T-helper 2 cell treated with Interferon-gamma antibody and Interleukin-4, amounts not matched to agents 5 μg/mL and 100 μg/mL, for 36 hours (primary cell): Measurements from ENCODE around the gene AKR1A1.
A peak's percentile ranks its signal among the peaks of the same experiment; 100 is the strongest.

Experiments
- DNase-seq: peaks from one replicate; pipeline ENCODE4 v3.0.0; 2021; ENCODE audit warnings: low spot score
- H3K27ac Mint-ChIP-seq: one replicate; pipeline ENCODE4 v1.8.0; 2021; ENCODE audit warnings: mild to moderate bottlenecking, mixed read lengths
- H3K27me3 Mint-ChIP-seq: one replicate; pipeline ENCODE4 v1.8.0; 2021; ENCODE audit warnings: low read depth, mixed read lengths
- H3K36me3 Mint-ChIP-seq: one replicate; pipeline ENCODE4 v1.8.0; 2021; ENCODE audit warnings: low read depth, mixed read lengths
- H3K4me1 Mint-ChIP-seq: one replicate; pipeline ENCODE4 v1.8.0; 2021; ENCODE audit warnings: low read depth, mixed read lengths
- H3K4me3 Mint-ChIP-seq: one replicate; pipeline ENCODE4 v1.8.0; 2022; ENCODE audit warnings: mild to moderate bottlenecking, moderate library complexity, mixed read lengths
- H3K9me3 Mint-ChIP-seq: one replicate; pipeline ENCODE4 v1.8.0; 2021; ENCODE audit warnings: mixed read lengths

The AKR1A1 gene

DNA sequence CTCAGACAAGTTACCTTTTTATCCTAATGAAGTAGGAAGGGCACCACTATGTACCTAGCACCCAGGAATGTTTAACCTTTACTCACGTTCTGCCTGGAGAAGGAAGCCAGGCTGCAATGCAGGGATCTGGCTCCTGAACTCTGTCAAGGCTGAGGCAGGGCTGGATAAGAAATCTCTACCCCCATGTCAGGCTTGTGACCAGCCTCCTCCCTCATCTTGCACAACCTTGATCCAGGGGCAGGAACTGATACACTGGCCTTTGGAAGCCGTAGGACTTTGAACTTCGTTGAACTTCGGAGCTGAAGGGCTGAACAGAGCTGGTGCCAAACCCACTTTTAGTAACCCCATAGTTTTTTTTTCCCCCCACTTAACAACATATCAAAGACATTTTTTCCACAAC is 8.0 kb upstream of the AKR1A1 start:
- Mint-ChIP-seq H3K36me3 (no peaks in the 10 kb centered on the region), H3K27me3 (peaks cover 2% of the 10 kb centered on the region), H3K4me3 (no peak overlapping the region), H3K4me1 (peaks cover 26% of the 10 kb centered on the region), H3K9me3 (no peaks in the 10 kb centered on the region), H3K27ac (no peak overlapping the region)
- no peak for DNase-seq

DNA sequence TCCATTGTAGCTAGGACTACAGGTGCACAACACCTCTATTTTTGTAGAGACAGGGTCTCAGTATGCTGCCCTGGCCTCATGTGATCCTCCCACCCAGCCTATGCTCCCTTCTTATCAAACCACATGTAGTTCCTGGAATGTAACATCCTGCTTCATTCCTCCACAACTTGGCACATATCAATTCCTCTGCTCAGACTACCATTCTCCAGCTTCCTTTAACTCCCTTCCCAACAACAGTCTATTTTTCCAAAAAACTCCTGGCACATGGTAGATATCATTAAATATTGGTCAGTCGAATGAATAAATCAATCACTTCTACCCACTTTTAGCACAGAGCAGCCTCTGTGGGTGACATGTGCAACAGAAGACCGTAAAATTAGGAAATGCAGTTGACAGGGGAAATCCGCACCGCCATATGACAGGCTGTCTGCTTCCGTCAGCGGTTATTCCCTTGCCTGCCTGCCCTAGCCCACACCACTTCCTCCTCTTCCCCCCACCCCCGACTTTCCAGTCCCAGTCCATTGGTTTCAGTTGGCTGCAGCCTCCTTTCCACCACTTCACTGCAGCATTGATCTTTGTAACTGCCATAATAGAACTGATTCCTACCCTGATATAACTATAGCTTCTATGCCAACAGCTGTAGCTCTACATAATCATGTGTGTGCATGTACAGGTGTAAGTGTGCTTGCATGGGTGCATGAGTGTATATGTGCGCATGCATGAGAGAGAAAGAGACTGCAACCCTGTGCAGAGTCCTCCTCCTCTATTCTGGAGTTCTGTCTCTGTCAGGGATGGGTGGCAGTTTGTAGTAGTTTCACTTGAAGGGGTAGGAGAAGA is 6.8 kb upstream of the AKR1A1 start:
- peaks cover 2% of the 10 kb centered on the region for H3K27me3 Mint-ChIP-seq
- peaks cover 26% of the 10 kb centered on the region for H3K4me1 Mint-ChIP-seq
- no peaks in the 10 kb centered on the region for H3K9me3 Mint-ChIP-seq
- H3K27ac Mint-ChIP-seq: peak overlapping the region; percentile 56
- H3K36me3 Mint-ChIP-seq: no peaks in the 10 kb centered on the region
- DNase-seq: peak; percentile 82
- H3K4me3 Mint-ChIP-seq: peak overlapping the region; percentile 68

DNA sequence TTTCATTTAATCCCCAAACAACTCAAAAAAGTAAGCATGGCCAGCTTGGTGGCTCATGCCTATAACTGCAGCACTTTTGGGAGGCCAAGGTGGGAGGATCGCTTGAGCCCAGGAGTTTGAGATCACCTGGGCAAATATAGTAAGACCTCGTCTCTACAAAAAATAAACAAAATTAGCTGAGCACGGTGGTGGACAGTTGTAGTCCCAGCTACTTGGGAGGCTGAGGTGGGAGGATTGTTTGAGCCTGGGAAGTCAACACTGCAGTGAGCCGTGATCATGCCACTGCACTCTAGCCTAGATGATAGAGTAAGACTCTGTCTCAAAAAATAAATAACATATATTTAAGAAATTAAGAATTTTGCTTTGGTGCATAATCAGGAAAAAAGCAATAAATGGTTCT is 6.1 kb upstream of the AKR1A1 start:
- no peak overlapping the region for H3K27ac Mint-ChIP-seq
- H3K27me3 Mint-ChIP-seq: peaks cover 2% of the 10 kb centered on the region

DNA sequence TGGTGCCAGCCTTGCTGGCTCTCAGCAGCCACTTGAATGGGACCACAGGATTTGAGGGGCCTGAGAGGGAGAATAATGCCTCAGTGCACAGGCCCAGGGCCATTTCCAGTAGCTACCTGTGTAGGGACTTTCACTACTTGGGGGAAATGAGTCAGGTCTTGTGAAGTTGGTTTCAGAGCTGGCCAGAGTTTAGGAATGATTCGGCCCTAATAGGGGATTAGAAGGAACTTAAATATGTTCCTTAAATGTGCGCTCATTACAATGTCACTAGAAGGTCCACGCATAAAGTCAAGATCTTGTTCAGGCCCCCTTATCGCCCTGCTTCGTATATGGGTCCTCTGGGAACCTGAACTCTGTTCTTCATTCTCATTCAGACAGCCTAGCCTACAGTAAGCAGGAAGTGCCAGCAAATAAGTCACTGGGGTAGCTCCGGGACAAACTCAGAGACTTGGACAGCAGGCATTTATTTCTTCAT is 5.6 kb upstream of the AKR1A1 start:
- H3K27me3 Mint-ChIP-seq: peaks cover 2% of the 10 kb centered on the region
- no peak overlapping the region for H3K4me3 Mint-ChIP-seq
- peak; percentile 25 for DNase-seq
- peaks cover 26% of the 10 kb centered on the region for H3K4me1 Mint-ChIP-seq
- peak overlapping the region; percentile 15 for H3K27ac Mint-ChIP-seq
- no peaks in the 10 kb centered on the region for H3K36me3 Mint-ChIP-seq
- no peaks in the 10 kb centered on the region for H3K9me3 Mint-ChIP-seq

More for the DNA sequence above, 6.1 kb upstream of the AKR1A1 start:
- Mint-ChIP-seq H3K4me1 (peaks cover 26% of the 10 kb centered on the region), H3K9me3 (no peaks in the 10 kb centered on the region), H3K36me3 (no peaks in the 10 kb centered on the region), H3K4me3 (no peak overlapping the region)
- no peak for DNase-seq

DNA sequence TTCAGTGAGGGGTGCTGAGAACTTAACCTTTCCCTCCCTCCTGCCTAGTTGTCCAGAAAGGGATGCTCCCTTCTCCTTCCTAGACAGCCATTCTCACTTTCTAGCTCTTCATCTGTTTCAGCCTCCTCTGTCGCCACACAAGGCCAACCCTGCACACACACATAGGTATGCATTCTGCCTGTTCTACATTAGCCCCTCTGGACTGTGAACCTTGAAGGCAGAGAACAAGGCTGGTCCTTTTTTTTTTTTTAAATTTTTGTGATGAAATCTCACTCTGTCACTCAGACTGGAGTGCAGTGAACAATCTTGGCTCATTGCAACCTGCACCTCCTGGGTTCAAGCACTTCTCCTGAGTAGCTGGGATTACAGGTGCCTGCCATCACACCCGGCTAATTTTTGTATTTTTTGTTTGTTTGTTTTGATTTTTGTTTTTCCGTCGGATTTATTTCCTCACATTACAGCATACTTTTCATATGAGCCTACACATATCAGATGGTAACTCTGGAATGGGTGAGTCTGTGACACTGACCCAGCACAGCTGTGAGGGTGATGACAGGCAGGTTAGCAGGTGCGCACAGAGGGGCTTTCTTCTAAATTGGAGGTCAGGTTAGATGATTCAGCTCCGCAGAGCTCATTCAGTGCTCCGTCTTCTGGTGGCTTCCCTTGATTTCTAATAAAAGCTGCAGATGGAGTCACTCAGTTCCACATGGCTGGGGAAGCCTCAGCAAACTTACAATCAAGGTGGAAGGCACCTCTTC is 4.9 kb upstream of the AKR1A1 start:
- H3K4me3 Mint-ChIP-seq: no peak overlapping the region
- H3K27ac Mint-ChIP-seq: peak overlapping the region; percentile 15
- H3K27me3 Mint-ChIP-seq: peaks cover 2% of the 10 kb centered on the region

DNA sequence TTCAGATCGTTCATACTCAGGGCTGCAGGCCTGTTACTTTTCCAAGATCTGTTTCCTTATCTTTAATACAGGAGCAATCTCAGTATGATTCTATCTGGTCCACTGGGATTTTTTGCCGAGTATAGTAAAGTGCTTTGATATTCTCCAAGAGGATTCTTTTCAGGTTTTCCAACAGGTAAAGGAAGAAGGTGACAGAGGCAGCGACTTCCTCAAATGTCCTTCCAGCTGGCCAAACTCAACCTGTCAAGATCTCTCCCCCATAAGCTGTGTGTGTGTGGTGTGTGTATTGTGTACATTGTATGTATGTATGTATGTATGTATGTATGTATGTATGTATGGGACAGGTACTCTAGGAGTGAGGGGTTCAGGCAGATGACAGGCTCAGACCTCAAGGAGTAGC is 1.1 kb downstream of the AKR1A1 start:
- peak overlapping the region; percentile 98 for H3K4me3 Mint-ChIP-seq
- H3K27ac Mint-ChIP-seq: peak overlapping the region; percentile 91
- H3K27me3 Mint-ChIP-seq: no peaks in the 10 kb centered on the region
- H3K36me3 Mint-ChIP-seq: peaks cover 16% of the 10 kb centered on the region
- H3K9me3 Mint-ChIP-seq: no peaks in the 10 kb centered on the region
- DNase-seq: no peak
- H3K4me1 Mint-ChIP-seq: peaks cover 10% of the 10 kb centered on the region

More for the DNA sequence above, 4.9 kb upstream of the AKR1A1 start:
- Mint-ChIP-seq H3K9me3 (no peaks in the 10 kb centered on the region), H3K4me1 (peaks cover 27% of the 10 kb centered on the region), H3K36me3 (no peaks in the 10 kb centered on the region)
- DNase-seq: no peak

DNA sequence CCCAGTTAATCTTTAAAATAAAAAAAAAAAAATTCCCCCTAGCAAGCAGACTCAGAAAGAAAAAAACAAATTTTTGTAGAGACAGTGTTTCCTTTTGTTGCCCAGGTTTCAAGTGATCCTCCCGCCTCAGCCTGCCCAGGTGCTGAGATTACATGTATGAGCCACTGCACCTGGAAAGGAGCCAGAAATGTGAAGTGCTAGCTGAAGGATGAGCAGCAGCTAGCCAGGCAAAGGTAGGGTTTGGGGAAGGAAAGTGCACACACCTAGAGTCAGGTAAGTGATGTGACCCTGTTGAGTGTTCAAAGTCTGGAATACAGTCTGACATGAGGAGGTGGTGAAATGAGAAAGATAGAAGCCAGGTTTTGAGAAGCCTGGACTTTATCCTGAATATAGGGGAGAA is 1.7 kb downstream of the AKR1A1 start:
- no peak for DNase-seq
- peaks cover 13% of the 10 kb centered on the region for H3K4me1 Mint-ChIP-seq
- peak overlapping the region; percentile 54 for H3K4me3 Mint-ChIP-seq
- no peaks in the 10 kb centered on the region for H3K27me3 Mint-ChIP-seq
- H3K27ac Mint-ChIP-seq: peak overlapping the region; percentile 8
- H3K36me3 Mint-ChIP-seq: peaks cover 17% of the 10 kb centered on the region
- no peaks in the 10 kb centered on the region for H3K9me3 Mint-ChIP-seq

DNA sequence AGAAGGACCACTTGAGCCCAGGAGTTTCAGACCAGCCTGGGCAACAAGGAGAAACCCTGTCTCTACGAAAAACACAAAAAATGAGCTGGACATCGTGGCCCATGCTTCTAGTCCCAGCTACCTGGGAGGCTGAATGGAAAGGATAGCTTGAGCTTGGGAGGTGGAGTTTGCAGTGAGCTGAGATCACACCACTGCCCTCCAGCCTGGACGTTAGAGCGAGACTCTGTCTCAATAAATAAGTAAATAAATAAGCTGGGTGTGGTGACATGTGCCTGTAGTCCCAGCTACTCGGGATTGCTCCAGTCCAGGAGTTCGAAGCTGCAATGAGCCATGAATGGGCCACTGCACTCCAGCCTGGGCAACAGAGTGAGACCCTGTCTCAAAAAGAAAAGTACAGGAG is 3.6 kb downstream of the AKR1A1 start:
- peaks cover 19% of the 10 kb centered on the region for H3K4me1 Mint-ChIP-seq
- H3K27me3 Mint-ChIP-seq: no peaks in the 10 kb centered on the region
- H3K36me3 Mint-ChIP-seq: peaks cover 23% of the 10 kb centered on the region
- H3K4me3 Mint-ChIP-seq: no peak overlapping the region
- DNase-seq: no peak
- H3K9me3 Mint-ChIP-seq: no peaks in the 10 kb centered on the region
- no peak overlapping the region for H3K27ac Mint-ChIP-seq

DNA sequence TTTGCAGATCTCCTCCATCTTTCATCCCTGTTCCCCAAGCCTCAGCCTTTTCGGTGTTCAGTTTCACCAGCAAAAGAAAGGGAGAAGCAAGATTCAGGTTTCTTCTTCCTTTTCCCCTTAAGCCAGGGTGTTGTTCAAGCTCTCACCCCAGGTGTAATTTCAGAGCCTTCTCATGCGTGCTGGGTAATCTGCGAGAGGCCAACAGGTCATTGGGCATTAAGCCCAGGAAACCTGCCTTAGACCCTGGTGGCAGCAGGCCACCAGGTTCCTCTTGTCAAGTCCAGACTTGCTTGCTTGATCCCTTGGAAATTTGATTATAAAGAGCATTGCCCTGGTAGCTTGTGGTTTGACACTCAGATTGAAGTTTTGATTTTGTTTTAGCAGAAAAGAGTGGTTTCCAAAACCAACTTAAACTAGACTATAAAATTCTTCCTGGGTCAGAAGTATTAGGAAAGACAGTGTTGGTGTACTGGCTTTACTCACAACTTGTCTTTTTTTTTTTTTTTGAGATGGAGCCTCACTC is 6.9 kb downstream of the AKR1A1 start:
- no peaks in the 10 kb centered on the region for H3K9me3 Mint-ChIP-seq
- H3K27ac Mint-ChIP-seq: no peak overlapping the region
- H3K27me3 Mint-ChIP-seq: no peaks in the 10 kb centered on the region
- H3K4me1 Mint-ChIP-seq: peaks cover 13% of the 10 kb centered on the region
- no peak overlapping the region for H3K4me3 Mint-ChIP-seq
- no peak for DNase-seq
- peaks cover 29% of the 10 kb centered on the region for H3K36me3 Mint-ChIP-seq

DNA sequence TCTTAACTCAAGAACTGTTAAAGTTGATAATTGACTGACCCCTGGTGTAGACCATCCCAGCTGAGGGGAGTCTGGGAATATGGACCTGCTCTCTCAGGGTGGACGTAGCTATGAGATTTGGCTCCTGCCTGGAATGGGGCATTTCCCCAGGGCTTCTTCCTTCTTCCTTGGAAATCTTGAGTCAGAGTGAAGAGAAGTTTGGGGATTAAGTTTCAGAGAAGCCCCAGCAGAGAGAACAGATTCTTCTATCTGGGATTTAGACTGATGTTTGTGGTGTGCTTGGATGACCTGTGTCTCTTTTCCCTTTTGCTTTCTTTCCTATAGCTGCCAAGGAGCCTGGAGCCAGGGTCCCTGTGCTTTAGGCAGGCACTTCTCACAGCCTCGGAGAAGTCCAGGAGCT is 13.2 kb downstream of the AKR1A1 start:
- Mint-ChIP-seq H3K36me3 (peaks cover 35% of the 10 kb centered on the region), H3K27ac (no peak overlapping the region), H3K4me1 (peaks cover 4% of the 10 kb centered on the region), H3K27me3 (no peaks in the 10 kb centered on the region), H3K4me3 (no peak overlapping the region), H3K9me3 (no peaks in the 10 kb centered on the region)
- DNase-seq: no peak

DNA sequence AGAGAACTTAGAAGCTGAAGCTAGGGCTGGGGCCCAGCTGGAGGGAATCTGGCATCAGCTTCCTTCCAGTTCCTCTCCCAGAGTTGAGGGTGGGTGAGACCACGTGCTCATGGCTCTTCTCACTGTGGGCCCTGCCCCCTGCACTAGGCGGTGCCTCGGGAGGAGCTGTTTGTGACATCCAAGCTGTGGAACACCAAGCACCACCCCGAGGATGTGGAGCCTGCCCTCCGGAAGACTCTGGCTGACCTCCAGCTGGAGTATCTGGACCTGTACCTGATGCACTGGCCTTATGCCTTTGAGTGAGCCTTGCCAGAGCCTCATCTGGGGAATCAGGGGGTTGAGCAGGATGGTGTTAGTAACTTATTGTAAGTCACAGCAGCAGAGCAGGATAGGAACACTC is 16.1 kb downstream of the AKR1A1 start:
- H3K9me3 Mint-ChIP-seq: no peaks in the 10 kb centered on the region
- peaks cover 41% of the 10 kb centered on the region for H3K36me3 Mint-ChIP-seq
- H3K4me1 Mint-ChIP-seq: no peaks in the 10 kb centered on the region
- no peak overlapping the region for H3K27ac Mint-ChIP-seq
- no peak overlapping the region for H3K4me3 Mint-ChIP-seq
- no peaks in the 10 kb centered on the region for H3K27me3 Mint-ChIP-seq
- no peak for DNase-seq

DNA sequence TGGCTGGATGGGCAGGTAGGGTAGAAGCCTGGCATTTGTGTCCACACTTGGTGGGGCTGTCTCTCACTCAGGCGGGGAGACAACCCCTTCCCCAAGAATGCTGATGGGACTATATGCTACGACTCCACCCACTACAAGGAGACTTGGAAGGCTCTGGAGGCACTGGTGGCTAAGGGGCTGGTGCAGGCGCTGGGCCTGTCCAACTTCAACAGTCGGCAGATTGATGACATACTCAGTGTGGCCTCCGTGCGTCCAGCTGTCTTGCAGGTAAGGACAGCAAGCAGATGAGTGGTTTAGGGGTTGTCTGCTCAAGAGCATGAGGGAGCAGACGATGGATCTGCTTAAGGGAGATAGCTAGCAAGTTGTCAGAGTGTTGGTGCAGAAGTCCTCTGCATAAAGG is 17.3 kb downstream of the AKR1A1 start:
- no peaks in the 10 kb centered on the region for H3K4me1 Mint-ChIP-seq
- H3K27me3 Mint-ChIP-seq: no peaks in the 10 kb centered on the region
- H3K4me3 Mint-ChIP-seq: no peak overlapping the region
- no peaks in the 10 kb centered on the region for H3K9me3 Mint-ChIP-seq
- no peak for DNase-seq
- peak overlapping the region; percentile 29 for H3K27ac Mint-ChIP-seq
- peaks cover 39% of the 10 kb centered on the region for H3K36me3 Mint-ChIP-seq

DNA sequence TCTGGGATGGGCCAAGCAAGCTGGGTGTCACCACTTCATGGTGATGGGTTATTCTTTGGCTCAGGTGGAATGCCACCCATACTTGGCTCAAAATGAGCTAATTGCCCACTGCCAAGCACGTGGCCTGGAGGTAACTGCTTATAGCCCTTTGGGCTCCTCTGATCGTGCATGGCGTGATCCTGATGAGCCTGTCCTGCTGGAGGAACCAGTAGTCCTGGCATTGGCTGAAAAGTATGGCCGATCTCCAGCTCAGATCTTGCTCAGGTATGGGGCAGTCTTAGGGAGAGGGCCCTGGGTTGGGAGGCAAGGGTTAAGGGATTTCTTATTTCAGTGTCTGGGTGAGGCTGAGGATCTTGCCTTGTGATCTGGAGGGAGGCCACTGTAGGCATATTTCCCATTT is 17.8 kb downstream of the AKR1A1 start:
- Mint-ChIP-seq H3K27me3 (no peaks in the 10 kb centered on the region), H3K9me3 (no peaks in the 10 kb centered on the region), H3K4me1 (no peaks in the 10 kb centered on the region), H3K4me3 (no peak overlapping the region), H3K36me3 (peaks cover 37% of the 10 kb centered on the region), H3K27ac (no peak overlapping the region)
- no peak for DNase-seq

DNA sequence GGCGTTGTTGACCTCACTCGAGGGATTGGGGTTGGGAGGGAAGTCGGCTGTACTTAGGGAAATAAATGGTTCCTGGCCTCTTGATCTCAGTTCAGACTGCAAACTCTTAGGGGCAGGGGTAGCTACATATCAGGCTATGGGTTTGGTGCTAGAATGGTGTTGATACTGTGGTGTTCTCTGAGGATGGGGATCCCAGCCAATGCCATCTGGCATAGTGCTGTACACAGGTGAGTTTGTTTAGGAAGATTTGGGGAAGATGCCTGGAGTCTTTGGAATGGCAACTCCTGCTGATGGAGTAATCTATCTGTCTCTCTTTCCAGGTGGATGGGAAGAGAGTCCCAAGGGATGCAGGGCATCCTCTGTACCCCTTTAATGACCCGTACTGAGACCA is 18.9 kb downstream of the AKR1A1 start:
- Mint-ChIP-seq H3K27ac (no peak overlapping the region), H3K9me3 (no peaks in the 10 kb centered on the region), H3K36me3 (peaks cover 33% of the 10 kb centered on the region), H3K4me1 (no peaks in the 10 kb centered on the region), H3K27me3 (no peaks in the 10 kb centered on the region), H3K4me3 (no peak overlapping the region)
- DNase-seq: no peak
